ENCODE results near the gene UVSSA.

UVSSA gene, protein sequence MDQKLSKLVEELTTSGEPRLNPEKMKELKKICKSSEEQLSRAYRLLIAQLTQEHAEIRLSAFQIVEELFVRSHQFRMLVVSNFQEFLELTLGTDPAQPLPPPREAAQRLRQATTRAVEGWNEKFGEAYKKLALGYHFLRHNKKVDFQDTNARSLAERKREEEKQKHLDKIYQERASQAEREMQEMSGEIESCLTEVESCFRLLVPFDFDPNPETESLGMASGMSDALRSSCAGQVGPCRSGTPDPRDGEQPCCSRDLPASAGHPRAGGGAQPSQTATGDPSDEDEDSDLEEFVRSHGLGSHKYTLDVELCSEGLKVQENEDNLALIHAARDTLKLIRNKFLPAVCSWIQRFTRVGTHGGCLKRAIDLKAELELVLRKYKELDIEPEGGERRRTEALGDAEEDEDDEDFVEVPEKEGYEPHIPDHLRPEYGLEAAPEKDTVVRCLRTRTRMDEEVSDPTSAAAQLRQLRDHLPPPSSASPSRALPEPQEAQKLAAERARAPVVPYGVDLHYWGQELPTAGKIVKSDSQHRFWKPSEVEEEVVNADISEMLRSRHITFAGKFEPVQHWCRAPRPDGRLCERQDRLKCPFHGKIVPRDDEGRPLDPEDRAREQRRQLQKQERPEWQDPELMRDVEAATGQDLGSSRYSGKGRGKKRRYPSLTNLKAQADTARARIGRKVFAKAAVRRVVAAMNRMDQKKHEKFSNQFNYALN

DNA sequence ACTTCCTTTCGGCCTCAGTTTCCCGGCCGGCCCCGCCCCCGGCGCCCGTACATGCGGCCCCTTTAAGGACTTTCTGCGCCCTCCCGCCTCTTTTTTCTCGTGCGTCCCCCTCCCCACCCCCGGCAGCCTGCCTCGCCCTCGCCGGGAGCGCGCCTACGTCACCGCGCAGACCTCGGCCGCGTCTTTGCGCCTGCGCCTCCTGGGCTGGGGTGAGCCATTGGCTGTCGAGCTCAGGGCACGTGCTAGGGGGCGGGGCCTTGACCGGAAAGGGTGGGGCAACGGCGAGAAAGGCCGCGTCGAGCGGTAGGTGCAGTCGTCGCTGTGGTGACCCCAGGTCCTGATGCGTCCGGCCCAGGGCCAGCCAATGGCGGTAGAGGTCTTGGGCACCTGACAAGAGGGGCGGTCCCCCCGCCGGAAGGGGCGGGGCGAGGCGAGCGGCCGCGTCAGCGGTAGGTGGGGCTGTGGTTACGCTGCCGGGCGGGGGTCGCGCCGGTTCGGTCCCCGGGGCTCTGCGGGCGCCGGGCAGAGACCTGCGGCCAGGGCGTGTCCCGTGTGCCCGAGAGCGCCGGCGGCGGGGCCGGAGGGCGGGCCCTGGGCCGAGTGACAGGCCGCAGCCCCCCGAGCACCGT, at the start of gene UVSSA:
Gene UVSSA, plus strand, starts transcription at position 428 of the 629 bp plus-strand sequence. CDS start 884 bp downstream, outside the sequence.
- peak; percentile 97 for DNase-seq

DNA sequence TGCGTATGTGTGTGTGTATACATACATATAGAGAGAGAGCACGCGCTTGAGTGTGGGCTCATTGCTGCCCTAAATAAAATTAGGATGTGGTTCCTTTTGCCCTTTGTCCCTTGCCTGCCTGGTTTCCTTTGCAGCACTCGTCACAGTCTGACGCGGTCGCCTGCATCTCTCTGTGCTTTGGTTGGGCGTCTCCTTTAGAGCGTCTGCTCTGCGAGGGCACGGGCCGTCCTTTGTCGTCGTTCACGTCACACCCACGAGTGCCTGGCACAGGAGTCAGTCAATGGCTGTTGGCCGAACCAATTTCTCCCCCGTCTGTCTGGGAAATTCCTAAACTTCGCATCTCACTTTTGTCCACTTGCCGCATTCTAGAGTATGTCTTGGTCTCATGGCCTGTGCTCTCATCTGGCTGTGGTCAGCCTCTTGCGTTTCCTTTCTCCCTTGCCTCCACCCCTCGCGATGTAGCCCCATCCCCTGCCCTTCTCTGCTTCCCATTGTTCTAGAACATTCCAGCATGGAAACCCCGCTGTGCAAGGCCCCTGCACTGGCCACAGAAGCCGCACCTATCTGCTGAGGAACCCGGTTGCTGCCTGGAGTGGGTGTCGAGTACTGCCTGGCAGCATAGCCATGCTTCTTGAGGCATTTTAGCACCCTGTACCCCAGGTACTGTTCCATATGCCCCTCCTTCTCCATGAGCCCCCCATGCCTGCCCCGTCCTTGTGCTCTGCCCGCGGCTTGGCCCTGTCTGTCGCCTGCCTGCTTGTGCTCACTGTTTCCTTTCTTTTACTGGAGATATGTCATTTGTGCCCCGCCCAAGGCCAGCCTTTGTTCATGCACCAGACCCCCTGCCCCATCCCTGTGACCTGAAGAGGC, 49.3 kb upstream of the UVSSA start:
- no peak for DNase-seq

DNA sequence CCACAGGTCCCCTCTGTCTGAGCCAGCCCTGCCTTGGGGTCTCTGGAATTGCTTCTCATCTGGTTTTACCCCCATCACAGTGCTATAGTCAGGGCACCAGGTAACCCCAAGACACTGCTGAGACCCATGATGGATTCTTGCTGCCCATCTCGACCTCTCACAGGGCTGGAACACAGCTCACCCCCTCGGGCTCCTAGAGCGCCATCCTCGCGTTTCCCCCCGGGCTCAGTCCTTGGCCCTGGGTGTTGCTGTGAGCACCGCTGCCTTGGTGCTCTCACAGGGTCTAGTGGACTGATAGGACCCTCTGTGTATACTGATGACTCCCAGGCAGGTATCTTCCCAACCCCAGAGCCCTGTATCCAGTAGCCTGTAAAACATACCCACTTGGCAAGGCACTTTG, 48.5 kb upstream of the UVSSA start:
- DNase-seq, result no peak

DNA sequence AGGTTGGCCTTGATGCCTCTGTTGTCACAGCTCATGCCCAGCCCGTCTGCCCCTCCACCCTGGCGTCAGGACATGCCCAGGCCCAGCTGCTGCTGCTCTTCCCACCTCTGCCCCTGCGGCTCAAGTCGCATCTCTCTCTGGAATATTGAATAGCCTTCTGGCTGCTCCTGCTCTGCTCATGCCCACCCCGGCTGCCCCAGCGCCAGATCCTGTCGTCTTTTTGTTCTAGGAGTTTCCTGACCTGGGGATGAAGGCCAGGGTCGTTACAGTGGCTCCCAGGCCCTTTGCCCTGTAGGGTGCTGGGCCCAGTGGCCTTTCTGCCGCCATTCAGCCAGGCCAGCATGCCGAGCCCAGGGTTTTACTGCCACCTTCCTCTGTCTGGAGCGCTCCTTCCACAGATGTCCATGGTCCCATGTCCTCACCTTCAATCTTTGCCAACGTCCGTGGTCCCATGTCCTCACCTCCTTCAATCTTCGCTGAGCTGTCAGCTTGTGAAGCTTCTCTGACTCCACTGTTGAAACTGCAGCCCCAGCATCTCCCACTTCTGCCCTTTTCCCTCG, 47.6 kb upstream of the UVSSA start:
- no peak for DNase-seq

DNA sequence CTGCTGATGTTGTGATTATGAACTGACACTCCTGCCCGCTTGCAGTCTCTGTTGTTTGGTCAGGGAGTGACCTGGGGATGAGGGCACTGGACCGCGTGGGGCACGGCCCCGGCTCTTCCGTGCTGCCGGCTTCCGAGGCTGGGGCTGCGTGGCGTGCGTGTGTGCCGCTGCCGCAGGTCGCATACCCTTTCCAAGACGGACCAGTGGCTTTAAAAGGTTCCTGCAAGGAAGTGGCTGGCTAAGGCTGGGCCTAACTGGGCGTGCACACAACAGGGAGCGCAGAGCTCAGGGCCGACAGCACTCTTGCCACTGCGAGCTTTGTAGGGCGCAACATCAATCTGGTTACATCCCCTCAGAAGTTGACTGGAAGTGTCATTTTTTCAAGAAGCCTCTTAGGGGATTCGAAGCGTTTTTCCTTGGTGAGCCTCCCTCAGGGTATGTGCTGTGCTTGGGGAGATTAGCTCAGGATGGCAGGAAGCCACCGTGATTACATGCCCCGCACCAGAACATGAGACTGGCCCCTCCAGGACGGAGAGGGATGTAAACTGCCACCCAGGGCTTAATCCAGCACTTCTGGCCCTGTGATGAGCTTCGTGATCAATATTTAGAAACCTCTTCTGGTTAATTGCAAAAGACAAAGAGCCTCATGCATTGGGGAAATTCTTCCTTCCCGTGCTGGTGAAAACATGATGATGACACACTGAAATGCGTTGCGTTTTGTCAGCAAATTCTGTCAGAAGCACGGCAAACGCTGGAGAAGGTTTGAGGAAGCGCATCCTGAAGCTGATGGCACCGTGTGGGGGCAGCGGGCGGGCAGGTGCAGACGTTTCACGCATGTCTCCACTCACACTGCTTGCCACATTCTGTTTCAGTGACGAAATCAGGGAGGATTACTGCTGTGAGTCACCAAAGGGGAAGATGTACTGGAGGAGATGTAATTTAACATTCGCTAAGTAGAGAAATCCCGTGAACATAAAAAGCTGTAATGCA, 46.2 kb upstream of the UVSSA start:
- DNase-seq, result no peak

DNA sequence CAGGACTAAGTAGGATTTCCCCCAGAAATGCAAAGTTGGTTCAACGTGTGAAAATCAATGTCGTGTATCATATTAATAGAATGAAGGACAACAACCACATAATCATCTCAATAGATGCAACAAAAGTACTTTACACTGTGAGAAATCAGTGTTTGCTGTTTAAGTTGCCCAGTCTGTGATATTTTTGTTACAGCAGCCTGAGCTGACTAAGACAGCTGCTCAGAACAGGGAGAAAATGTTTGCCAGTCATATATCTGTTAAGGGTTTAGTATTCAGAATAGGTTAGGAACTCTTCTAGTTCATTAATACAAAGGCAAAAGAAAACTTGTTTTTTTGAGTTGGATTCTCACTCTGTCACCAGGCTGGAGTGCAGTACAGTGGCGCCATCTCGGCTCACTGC, 44.8 kb upstream of the UVSSA start:
- DNase-seq, result no peak

DNA sequence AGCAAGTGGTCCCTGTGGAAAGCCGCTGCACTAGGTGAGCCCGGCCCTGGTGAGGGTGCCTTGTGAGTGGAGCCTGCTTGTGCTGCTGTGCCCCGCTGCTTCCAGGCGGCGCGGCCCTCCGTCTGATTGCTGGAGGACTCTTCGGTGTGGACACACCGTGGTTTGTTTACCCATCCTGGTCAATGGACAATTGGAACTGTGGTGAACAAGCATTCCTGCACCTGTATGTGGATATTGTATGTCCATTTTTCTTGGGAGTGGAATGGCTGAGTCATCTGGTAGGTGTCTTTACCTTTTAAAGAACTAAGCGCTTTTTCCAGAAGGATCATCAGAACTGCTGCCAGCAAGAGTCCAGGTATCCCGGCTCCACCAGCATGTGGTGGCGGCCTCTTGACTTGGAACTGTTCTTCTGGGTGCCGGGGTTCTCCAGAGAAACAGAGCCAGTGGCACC, 41.7 kb upstream of the UVSSA start:
- no peak for DNase-seq

DNA sequence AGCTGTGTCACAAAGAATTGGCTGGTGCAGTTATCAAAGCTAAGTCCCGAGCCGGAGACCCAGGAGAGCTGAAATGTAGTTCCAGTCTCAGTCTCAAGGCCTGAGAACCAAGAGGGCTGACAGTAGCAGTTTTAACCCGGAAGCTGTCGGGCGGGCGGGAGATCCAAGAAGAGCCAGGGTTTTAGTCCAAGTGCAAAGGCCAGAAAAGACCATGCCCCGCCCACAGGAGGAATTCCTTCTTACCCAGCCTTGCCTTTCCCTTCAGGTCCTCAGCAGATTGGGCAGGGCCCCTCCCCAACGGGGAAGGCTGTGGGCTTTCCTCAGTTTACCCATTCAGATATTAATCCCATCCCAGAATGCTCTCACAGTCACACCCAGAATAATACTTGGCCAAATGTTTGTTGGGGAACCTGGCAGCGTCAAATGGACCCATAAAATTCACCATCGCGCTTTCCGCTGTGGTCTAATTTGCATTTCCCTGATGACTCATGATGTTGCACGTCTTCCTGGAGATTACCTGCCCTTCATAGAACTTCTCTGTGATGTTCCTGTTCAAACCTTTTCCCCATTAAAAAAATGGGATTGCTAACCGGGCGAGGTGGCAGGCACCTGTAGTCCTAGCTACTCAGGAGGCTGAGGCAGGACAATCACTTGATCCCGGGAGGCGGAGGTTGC, 41.1 kb upstream of the UVSSA start:
- DNase-seq, result no peak

DNA sequence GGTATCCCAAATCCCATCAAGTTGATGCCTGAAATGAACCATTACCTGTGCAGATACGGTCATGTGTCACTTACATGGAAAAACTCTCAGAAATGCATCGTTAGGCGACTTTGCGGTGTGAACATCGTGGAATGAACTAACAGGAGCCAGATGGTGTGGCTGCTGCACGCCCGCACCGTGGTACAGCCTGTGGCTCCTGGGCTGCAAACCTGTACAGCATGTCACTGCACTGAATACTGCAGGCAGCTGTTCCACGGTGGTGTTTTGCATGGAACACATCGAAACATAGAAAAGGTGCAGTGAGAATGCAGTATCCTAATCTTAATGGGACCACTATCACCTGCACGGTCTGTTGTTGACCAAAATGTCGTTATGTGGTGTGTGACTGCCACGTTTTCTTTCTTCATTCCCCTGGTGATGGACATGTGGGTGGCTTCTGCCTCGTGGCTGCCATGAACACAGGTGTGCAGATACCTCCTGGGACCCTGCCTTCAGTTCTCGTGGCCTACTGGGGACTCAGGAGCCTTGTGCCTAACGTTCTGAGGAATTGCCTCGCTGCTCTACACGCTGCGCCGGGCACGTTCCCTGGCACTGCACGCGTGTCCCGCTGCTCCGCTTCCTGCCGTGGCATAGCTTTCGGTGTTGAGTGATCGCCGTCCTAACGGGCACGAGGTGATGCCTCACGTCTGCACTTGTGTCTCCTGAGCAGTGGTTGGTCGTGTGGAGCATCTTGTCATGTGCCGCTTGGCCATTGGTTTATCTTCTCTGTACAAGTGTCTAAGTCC, 38.9 kb upstream of the UVSSA start:
- no peak for DNase-seq

DNA sequence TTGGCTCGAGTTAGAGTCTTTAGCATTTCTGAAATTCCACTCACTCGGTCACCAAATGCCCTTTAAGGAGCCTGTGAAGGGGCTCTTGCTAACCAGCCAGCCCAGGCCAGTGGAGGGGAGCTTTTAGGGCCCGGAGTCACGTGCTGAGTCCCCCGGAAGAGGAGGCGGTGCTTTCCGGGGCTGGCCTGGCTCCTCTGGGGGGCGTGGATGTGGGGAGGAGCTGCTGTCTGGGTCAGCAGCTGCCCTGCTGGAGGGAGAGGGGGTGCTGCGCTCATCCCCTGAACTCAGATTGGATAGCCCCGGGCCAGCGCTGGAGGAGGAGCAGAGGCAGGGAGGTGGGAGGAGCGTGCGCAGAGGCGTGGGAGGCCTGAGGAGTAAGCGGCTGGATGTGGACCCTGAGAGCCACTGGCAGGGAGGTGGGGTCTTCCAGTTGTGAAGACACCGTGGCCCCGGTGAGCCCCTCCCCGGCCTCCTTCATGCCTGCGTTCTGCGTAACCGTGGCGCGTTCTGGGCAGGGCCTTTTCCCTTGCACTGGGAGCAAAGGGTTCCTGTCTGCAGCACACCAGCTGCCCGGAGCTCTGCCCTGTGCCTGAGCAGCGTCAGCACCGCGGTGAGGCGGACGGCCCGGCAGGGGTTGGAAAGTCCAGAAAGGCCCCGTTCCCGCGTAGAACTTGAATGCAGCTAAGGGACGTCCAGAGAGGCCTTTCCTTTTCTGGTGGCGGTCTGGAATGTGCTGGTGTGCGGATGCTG, 37.6 kb upstream of the UVSSA start:
- peak; percentile 85 for DNase-seq

DNA sequence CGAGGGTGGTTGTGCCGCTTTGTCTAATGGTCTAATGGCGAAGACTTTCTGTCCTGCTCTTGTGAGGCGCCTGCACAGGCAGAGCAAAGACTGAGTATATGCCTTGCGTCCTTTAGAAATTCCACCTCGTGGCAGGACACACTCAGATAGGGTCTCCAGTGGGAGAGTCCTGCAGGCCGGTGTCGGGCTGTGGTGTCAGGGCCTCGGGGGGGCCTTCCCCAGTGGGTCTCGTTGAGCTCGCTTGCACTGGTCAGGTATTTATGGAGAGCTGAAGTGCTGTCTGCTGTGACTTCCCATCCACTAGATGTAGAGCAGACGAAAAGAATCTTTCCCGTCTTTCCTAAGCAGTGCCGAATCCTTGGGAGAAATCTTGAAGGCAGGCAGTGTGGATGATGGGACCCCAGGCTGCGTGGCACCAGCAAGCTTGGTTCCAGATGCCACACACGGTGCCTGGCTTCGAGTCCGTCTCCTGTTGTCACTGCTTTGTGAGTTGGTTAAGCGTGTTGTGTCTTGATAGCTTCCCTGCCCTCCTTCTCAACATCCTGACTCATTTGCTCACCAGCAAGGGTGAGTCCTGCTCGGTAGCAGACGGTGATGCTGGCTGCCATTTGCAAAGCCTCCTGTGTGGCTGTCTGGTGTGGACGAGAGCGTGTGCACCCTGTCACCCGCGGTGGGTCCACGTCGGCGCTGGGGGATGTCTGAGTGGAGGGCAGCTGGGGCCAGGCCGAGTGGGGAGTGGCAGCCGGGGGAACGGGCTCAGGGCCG, 36.8 kb upstream of the UVSSA start:
- no peak for DNase-seq

DNA sequence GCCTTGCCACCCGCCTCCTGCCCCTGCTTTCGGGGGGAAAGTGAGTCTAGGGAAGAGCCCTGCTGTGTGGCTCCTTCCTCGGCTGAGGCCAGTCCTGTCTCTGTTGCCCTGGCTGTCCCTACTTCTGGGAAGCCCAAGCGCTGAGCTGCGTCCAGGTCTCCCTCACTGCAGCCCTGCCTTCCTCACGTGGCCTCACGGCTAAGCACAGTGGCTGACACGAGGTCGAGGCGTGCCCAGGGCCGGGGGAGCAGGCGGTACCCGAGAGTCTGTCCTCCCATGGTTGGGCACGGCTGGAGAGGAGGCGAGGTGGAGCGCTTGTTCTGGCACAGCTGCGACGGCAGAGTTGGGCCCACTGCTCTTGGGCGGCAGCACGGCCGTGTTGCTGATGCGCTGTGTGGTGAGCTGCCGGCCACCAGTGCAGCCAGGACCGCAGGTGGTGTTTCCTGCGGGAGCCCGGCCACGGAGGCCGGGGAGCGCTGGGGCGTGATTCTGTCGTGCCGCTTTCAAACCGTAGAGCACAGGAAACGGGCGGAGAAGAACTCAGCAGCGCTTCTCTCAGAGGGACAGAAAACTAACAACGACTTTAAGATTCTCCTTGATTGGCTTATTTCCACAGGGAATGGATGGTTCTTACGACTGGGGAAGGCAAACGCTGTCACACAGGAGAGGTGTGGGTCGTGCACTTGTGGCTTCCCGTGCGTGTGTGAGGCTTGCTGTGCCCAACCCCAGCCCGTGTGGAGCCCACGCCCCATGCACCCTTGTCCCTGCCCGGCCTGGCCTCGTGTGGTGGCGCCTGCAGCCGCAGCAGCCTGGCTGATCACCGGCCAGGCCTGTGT, 36.0 kb upstream of the UVSSA start:
- no peak for DNase-seq

DNA sequence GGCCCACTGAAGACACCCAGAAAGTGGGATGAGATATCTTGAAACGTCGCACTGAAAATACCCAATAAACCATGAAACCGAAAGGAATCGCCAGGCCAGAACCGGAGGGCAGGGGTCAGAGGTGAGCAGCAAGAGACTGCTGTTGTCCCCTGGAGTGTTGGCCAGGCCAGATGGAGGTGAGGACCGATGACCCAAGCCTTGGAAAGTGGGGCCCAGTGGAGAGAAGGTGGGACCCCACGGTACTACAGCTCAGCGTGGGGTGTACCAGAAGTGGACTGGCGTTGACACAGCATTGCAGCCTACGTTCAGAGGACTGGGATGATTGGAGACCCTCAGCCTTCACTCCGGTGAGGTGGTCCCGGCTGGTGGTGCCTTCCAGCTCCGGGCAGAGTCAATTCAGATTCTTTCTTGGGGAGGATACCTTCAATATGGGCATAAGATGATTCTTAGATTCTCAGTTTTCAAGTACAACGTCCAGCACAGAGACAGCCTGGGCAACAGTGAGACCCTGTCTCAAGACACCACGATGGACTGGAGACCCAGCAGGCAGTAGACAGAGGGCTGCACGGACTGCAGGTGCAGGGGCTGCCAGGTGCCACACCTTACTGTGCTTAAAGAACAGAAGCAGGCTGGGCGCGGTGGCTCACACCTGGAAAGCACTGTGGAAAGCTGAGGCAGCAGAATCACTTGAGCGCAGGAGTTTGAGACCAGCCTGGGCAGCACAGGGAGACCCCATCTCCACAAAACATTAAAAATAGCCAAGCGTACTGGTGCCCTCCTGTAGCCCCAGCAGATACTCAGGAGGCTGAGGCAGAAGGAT, 34.0 kb upstream of the UVSSA start:
- DNase-seq, result no peak

DNA sequence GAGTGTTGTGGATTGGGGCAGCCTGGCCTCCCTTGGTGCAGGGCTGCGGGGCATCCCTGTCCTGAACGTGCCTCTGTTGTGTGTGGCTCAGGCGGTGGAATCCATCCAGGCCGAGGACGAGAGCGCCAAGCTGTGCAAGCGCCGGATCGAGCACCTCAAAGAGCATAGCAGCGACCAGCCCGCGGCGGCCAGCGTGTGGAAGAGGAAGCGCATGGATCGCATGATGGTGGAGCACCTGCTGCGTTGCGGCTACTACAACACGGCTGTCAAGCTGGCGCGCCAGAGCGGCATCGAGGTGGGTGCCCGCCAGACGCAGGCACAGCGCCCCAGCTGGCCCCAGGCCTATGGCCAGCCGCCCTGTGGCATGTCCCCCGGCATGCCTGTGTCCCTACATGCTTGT, 31.7 kb upstream of the UVSSA start:
- no peak for DNase-seq

DNA sequence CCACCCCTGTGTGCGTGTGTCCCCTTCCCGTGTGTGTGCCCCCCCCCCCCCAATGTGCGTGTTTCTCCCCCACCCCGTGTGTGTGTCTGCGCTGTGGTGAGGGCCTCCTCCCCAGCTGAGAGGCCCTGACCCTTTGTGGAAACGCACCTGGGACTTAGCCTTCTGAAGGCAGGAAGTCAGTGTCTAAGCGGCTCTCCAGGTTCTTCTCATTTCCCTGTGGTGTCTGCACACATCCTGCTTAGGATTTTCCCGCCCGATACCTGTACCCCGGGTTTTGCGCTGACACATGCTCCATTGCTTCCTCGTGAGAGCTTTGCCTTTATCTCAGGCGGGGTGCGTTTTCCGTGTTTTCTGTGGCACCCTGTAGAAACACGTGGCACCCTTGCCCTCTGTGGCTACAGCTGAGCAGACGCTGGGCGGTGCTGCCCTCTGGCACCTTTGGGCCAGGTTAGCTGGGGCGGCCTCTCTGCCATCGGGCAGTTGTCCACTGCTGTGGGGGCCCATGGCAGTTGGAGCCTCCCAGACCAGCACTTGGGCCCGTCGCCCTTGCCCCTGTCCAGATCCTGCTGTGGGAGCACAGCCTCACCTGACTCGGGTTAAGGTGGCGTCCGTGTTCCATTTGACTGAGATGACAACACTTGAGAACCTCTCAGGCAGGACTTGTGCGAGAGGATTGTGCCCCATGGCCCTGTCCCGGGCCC, 31.0 kb upstream of the UVSSA start:
- DNase-seq, result no peak
